Esophagus mucosa (tissue), 1 donor: Measurements from ENCODE around the gene ZNF282. TPM values are rescaled to one million over a fixed set of nuclear protein-coding genes. Genes with fewer than 3 reads are reported as not detected.

ENCODE experiments used
- ATAC-seq: fragments of 200-7000 bp; cut with Tn5 transposase; one replicate; pipeline ENCODE4 v1.9.1; 2020
- total RNA-seq: library from RNA; stranded (reverse); gene quantifications from one replicate; pipeline ENCODE4 v1.2.4, GENCODE V29; 2023
- donor health status: DM: yes; HTN: yes; CAD: no.

The ZNF282 gene
- total RNA-seq, 1 donor from 2014 or later, result 20.0 TPM

GRCh38 chr7:149194799-149195179, 557 bp upstream of the ZNF282 start:
- ATAC-seq, result peak; percentile 67

DNA sequence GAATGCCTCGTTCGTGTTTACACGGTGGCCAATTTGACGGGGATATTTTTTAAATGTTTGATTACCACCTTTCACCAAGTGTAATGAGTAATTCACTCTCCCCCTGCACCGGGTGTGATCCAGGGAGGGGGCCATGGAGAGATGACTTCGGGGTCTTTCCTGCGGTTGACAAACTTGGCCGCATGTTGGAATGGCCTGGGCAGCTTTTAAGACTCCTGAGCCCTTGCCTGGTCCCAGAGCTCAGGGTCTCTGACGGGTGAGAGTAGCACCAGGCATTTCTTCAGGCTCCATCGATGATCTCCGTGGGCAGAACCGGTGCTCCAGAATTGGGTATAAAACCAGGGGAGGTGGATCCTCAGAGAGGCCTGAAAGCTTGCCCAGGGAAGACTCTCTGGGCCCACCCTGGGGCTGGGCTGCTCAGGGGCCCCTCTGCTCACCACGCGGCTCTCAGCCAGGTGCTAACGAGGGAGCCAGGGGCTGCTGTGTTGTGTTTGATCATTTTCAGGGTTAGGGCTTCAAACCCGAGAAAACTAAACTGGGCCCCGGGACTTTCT, 882 bp downstream of the ZNF282 start:
- ATAC-seq, result no peak

DNA sequence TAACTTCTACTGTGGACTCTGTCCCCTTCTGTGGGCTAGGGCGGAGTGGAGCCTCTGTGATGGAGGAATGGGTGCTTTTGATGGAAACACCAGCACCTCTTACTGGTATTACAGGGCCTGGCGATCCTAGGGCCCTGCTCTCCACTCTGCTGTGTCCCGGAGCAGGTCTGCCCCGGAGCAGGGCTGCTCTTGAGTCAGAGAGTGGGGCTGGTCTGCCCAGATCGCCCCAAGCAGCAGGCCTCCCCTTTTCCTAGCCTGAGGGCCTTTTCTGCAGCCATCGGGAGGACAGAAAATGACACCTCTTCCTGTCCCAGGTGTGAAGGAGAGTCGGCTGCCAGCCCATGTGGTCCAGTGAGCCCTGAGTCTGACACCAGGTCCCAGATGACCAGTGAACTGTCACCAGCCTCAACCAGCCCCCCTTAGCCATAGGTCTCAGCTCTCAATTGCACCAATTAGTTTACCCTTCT, 1.4 kb downstream of the ZNF282 start:
- peak; percentile 45 for ATAC-seq

- ATAC-seq, result peak; percentile 72
Measured at GRCh38 chr7:149197675-149198074, 2.3 kb downstream of the ZNF282 start.

DNA sequence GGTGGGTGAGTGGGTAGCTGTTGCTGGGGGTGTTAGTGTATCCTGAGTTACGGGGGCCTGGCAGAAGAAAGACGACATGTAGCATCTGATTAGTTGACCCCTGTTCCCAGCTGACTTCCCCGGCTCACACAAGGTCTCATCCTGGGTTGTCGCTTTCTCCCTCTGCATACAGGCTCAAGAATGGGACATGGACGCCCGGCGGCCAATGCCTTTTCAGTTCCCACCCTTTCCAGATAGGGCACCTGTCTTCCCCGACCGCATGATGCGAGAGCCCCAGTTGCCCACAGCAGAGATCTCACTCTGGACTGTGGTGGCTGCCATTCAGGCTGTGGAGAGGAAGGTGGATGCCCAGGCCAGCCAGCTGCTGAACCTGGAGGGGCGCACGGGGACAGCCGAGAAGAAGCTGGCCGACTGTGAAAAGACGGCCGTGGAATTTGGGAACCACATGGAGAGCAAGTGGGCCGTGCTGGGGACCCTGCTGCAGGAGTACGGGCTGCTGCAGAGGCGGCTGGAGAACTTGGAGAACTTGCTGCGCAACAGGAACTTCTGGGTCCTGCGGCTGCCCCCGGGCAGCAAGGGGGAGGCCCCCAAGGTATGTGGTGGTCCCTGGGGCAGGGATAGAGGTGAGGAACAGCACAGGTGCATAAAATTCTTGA, 2.9 kb downstream of the ZNF282 start:
- ATAC-seq, result no peak

DNA sequence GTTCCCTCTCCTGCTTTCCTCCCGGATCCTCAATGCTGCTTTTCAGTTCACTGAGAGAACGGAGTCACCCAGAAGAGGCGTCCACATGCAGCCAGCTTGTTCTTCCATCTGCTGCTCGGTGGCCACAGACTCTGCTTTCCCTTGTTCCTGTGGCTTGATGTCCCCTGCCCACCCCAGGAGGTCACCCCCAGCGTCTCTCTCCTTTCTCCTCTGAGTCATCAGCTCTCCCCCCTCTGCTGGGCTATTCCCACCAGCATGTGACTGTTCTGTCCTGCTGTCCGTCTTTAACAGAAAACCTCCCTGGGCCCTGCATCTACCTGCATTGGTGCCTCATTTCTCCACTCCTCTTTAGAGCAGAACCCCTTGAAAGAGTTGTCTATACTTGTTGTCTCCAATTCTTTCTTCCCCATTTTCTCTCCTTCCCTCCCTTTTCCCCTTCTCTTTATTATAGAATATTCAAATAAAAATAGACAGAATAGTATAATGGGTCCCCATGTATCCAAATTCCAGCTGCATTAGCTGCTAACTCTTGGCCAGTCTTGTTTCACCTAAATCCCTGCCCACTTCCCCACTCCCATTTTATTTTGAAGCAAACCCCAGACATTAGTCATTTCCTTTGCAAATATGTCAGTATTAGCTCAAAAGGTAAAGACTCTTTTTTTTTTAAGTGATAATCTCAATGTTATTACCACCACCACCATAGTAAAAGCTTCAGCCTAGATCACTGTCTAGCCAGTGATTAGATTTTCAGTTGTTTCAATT, 4.1 kb downstream of the ZNF282 start:
- no peak for ATAC-seq

DNA sequence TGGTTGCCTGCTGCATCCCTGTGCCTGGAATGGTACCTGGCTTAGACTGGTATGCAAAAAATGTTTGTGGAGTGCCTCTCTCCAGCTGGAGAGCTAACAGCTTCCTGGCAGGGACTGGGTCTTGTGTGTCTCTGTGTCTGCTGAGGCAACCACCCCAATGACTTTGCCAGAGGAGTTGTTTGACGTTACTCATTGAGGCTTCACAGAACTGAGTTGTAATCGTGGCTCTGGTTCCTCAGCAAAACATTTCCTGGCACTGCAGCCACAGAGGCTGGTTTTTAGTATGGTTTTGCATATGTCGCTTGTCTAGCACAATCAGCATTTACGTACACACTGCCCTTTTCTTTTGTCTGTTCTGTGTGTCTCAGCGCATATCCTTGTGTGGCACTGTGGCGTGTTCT, 7.5 kb downstream of the ZNF282 start:
- ATAC-seq, result no peak

DNA sequence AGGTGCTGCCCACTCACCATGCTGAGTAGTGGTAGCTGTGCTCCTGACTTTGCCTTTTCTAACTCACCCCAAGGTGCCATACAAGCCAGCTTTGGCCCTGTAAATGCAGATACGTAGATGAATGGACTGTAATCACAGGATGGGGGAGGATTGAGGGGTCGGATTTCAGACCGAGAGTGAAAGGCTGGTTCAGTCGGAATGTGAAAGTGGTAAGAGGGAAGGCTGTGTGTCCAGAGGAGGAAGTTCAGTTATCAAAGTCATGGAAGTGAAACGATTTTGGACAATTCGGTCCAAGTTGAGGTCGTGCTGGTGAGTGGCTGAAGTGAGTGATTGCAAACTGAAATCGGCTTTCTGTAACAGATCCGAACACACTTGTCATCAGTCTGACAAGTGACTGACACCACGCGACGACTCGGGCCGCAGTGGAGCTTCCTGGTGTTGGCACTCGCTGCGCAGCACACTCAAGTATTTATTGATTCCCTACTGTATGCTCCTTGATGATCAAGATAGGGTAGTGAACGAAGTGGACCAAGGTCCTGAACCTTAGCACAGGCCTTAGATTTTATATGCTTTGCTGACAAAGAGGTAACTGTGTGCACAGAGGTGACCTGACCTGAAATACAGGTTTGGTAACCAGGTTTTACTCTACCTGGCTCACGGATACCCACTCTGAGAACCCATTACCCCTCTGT, 10.5 kb downstream of the ZNF282 start:
- peak; percentile 66 for ATAC-seq

DNA sequence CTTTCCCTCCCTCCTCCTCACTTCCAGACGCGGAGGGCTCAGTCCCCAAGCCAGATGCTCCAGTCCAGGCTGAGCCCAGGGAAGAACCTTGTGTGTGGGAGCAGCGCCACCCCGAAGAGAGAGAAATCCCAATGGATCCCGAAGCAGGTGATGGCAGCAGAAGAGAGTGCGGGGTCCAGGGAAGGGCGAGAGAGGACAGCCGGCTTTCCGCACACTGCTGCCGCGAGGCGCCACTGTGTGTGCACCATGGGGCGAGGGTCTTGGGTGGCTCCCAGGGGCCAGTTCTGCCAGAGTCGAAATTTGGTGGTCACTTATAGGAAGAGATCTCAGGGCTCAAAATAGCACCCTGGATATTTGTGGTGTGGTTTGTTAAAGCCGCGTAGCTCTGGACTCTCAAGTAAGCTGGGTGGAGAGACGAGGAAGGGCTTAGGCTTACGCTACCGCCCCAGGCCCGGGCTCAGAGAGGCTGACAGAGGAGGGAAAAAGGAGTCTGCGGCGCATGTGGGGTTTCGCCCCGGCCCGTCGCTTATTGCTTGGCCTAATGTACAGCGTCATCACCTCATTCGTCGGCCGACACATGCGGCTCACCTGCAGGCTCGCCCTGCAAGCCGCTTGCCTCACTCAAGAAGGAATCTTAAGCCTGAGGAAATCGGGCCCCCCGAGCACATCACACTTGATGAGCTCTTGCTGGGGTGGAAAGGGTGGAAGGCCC, 12.1 kb downstream of the ZNF282 start:
- ATAC-seq, result no peak

DNA sequence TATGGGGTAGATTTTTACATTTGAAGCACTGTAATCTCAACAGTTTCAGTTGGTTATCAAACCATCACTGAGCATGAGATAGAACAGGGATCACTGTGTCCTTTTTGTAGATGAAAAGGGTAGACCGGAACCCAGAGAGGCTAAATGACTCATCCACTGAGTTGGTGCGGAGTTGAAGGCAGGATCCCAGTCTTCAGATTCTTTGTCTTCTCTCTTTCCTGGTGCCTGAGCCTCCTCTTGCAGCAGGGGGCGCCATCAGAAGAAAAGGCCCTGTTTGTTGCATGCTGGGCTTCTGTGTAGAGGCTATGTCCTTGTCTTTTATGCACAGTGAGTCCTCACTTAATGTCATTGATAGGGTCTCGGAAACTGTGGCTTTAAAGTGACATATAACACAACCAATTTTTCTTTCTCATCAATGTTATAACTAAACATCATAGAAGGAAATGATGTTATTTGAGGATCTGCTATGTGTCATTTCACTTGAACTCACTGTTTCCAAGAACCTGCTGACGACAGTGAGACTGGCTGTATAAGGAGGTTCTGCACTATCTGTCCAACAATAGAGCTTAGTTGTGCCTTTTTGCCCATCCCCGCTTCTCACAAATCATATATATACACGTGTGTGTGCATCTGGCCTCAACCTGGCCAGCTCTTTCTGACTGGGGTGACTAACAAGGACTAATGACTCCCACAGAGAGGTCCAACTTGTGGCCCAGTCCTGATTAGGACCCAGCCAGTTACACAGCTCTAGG, 14.3 kb downstream of the ZNF282 start:
- ATAC-seq, result peak; percentile 54

DNA sequence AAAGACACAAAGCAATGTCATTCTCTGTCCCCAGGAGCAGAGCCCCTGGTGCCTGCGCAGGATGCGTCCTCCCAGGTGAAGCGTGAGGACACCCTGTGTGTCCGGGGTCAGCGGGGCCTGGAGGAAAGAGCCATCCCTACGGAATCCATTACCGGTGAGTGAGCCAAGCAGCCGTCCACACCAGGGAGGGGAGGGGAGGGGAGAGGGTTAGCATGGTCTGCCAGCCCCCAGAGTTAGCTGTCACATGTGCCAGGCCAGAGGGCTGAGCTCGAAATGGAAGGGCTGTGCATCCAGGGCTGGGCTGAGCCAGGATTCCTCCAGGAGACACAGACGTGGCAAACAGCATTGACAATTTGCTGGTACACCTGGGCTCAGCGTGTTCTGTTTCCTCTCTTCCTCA, 15.2 kb downstream of the ZNF282 start:
- ATAC-seq, result no peak

GRCh38 chr7:149214020-149214720, 18.8 kb downstream of the ZNF282 start:
- ATAC-seq, result peak; percentile 49

- ATAC-seq, result no peak
Measured at GRCh38 chr7:149216402-149216801, 21.1 kb downstream of the ZNF282 start.

- ATAC-seq, result no peak
Measured at GRCh38 chr7:149217570-149217969, 22.2 kb downstream of the ZNF282 start.

- no peak for ATAC-seq
Measured at GRCh38 chr7:149218469-149219420, 23.4 kb downstream of the ZNF282 start.

GRCh38 chr7:149220534-149220933, 25.2 kb downstream of the ZNF282 start:
- no peak for ATAC-seq

- no peak for ATAC-seq
Measured at GRCh38 chr7:149223176-149223575, 27.8 kb downstream of the ZNF282 start.

DNA sequence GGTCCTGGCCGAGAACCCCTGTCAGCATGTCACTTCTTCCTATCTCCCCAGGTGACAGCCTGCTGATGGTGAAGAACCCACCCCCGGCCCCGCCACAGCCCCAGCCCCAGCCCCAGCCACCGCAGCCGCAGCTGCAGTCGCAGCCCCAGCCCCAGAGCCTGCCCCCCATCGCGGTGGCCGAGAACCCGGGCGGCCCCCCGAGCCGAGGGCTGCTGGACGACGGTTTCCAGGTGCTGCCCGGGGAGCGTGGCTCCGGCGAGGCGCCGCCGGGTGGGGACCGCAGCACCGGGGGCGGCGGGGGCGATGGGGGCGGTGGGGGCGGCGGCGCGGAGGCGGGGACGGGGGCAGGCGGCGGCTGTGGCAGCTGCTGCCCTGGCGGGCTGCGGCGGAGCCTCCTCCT, 28.4 kb downstream of the ZNF282 start:
- no peak for ATAC-seq

- no peak for ATAC-seq
Measured at GRCh38 chr7:149224352-149224751, 29.0 kb downstream of the ZNF282 start.

DNA sequence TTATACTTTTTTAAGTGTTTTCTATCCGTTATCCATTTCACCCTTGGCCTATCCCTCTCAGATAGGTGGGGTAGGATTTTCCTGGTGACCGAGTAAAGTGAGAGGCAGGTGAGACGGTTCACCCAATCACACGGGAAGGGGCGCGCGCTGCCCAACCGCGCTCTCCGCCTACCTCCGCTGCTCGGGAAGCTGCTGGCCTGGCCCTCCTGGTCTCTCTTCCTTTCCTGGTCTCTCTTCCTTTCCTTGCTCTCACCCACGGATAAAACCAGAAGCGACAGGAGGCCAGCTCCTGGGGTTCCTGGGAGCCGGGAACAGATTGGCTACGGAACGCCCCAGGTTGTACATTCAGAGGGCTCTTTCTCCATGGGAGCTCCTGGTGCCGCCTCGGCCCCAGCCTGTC, 29.8 kb downstream of the ZNF282 start:
- ATAC-seq, result no peak
